Sigmoid colon (tissue), 4 donors: ENCODE measurements around the gene EEF1E1.

Source experiments
- CTCF ChIP-seq, 4 experiments: fragments of 450-650 bp in 3 of 4; fragments of 200-600 bp in 1 of 4; IDR thresholded peaks; one replicate each; pipeline ENCODE4 v1.5.1; 2016 to 2019; ENCODE audit warnings: antibody characterized with exemption in 4 of 4, mild to moderate bottlenecking in 3 of 4, moderate library complexity in 2 of 4
- EP300 ChIP-seq, 4 donors: sonication (generic); formaldehyde crosslinking; IDR thresholded peaks; one replicate each; pipeline ENCODE4 v1.6.1; 2017; ENCODE audit warnings: antibody characterized with exemption in 4 of 4
- POLR2AphosphoS5 ChIP-seq, 4 donors: sonication (generic); formaldehyde crosslinking; IDR thresholded peaks; one replicate each; pipeline ENCODE4 v1.6.1; 2017; ENCODE audit warnings: antibody characterized with exemption in 4 of 4

GRCh38 chr6:8110725-8111124 is 8.4 kb upstream of the EEF1E1 start:
- TF ChIP-seq EP300 (IDR thresholded peaks at IDR 0.05) (no peak), POLR2AphosphoS5 (IDR thresholded peaks at IDR 0.05) (no peak), CTCF (IDR thresholded peaks at IDR 0.05) (no peak)
